ENCODE results near the gene MCU.
"Not testable (repeated sequence)": the region's sequence is repeated elsewhere in the genome, so short reads cannot be mapped to it uniquely, and the experiment has no call there.

DNA sequence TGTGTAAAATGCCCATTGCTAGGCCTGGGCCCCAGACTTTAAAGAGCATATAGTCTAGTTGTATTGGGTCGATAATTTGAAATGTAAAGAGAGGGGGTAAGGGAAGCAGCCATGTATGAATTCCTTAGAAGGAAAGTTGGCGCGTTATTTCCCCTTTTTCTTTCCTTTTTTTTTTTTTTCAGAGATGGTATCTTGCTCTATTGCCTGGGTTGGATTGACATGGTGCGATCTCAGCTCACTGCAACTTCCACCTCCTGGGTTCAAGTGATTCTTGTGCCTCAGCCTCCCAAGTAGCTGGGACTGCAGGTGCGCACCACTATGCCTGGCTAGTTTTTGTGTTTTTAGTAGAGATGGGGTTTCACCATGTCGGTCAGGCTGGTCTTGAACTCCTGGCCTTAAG is 45.4 kb downstream of the MCU start:
- TF ChIP-seq SUZ12 (IDR thresholded peaks at IDR 0.05; ENCODE audit: low read length); EZH2 (IDR thresholded peaks at IDR 0.05; ENCODE audit: low read depth, low read length, severe bottlenecking); BRCA1 (IDR thresholded peaks at IDR 0.05; ENCODE audit: low read depth, low read length); TAF1 (IDR thresholded peaks at IDR 0.05; ENCODE audit: low read depth, low read length); EP300 (IDR thresholded peaks at IDR 0.05; ENCODE audit: borderline replicate concordance in 1 of 2, low read depth in 2 of 2, low read length in 2 of 2); NANOG (IDR thresholded peaks at IDR 0.05; ENCODE audit: insufficient read depth, low read depth, low read length, poor library complexity, severe bottlenecking); CEBPB (IDR thresholded peaks at IDR 0.05; ENCODE audit: low read depth, low read length); SP4 (IDR thresholded peaks at IDR 0.05; ENCODE audit: low read length); TCF12 (IDR thresholded peaks at IDR 0.05; ENCODE audit: low read depth, low read length); TEAD4 (IDR thresholded peaks at IDR 0.05; ENCODE audit: low read depth, low read length); SIRT6 (IDR thresholded peaks at IDR 0.05; ENCODE audit: low read length): not testable (repeated sequence)
- TF ChIP-seq, protein P1, sequence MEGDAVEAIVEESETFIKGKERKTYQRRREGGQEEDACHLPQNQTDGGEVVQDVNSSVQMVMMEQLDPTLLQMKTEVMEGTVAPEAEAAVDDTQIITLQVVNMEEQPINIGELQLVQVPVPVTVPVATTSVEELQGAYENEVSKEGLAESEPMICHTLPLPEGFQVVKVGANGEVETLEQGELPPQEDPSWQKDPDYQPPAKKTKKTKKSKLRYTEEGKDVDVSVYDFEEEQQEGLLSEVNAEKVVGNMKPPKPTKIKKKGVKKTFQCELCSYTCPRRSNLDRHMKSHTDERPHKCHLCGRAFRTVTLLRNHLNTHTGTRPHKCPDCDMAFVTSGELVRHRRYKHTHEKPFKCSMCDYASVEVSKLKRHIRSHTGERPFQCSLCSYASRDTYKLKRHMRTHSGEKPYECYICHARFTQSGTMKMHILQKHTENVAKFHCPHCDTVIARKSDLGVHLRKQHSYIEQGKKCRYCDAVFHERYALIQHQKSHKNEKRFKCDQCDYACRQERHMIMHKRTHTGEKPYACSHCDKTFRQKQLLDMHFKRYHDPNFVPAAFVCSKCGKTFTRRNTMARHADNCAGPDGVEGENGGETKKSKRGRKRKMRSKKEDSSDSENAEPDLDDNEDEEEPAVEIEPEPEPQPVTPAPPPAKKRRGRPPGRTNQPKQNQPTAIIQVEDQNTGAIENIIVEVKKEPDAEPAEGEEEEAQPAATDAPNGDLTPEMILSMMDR (IDR thresholded peaks at IDR 0.05; ENCODE audit: control extremely low read depth in 1 of 3, insufficient read depth in 1 of 3, low read depth in 1 of 3, low read length in 3 of 3): not testable (repeated sequence)
